ENCODE data around the gene GNG10.
"Not testable (repeated sequence)": the region's sequence is repeated elsewhere in the genome, so short reads cannot be mapped to it uniquely, and the experiment has no call there.

The GNG10 gene

GRCh38 chr9:111661150-111661801 is at the start of gene GNG10:
Gene GNG10 (plus strand): TSS chr9:111661605. CDS start chr9:111661635, 30 bp downstream.
- DNase-seq (ENCODE audit: low read depth): peak; percentile 72

DNA sequence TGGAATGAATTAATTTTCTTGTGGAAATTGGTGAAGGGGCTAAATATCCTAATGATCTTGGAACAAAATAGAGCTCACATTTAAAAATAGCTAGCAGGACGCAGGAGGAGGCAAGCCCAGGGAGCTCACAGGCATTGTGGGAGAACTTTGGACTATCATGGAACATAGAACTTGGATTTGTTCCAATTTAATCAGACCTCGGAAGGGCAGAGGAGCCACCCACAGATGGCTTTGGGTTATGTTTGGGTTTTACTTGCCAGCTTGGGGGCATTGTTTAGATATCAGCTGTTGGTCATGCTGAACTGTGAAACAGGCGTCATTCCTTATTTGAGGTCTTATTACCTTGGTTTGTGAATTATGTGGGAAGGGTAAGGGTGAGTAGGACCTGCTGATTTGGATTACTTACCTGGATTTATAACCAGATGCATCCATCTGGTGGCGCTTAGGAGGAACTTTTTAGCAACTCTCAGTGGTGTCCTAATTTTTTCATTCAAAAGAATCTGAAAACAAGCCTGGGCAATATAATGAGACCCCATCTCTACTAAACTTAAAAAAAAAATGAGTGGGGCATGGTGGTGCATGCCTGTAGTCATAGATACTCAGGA is 47.9 kb upstream of the GNG10 start:
- no peak for DNase-seq (ENCODE audit: low read depth)

GRCh38 chr9:111615928-111616327 is 45.5 kb upstream of the GNG10 start:
- DNase-seq (ENCODE audit: low read depth): no peak

- DNase-seq (ENCODE audit: low read depth): not testable (repeated sequence)
Measured at GRCh38 chr9:111617349-111617748, 44.1 kb upstream of the GNG10 start.

GRCh38 chr9:111621895-111622480 is 39.4 kb upstream of the GNG10 start:
- DNase-seq (ENCODE audit: low read depth): peak; percentile 29

DNA sequence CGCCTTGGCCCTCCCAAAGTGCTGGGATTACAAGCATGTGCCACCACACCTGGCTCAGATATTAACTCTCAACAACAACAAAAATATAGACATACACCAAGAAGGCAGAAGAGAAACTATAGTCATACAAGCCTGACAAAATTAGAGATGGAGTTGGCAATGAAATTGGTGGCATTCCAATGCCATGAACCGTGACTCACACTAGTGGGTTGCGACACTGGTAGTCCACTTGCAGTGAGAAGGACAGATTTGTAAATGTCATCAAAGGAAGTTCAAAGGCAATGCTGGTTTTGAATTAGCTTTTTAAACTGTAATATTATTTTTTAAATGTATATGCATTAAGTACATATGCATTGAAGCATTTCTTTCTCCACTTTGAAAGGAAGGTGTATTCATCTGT is 38.8 kb upstream of the GNG10 start:
- no peak for DNase-seq (ENCODE audit: low read depth)

GRCh38 chr9:111627260-111627963 is 34.0 kb upstream of the GNG10 start:
- no peak for DNase-seq (ENCODE audit: low read depth)

DNA sequence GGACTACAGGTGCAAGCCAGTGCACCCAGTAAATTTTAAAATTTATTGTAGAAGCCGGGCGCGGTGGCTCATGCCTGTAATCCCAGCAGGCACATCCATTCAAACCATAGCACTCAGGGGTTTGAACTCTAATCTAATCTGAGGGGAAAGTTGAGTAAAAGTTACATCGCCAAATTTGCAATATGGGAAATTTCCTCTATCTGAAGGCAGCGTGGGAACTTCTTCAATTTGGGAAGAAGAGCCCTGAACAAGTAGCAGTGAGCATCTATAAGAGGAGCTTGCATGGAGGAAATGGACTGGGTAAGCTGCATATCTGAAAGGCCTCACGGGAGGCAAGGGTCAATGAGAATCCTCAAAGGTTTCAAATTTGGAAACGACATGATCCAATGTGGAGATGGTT is 33.0 kb upstream of the GNG10 start:
- no peak for DNase-seq (ENCODE audit: low read depth)

GRCh38 chr9:111630182-111630963 is 31.0 kb upstream of the GNG10 start:
- no peak for DNase-seq (ENCODE audit: low read depth)

DNA sequence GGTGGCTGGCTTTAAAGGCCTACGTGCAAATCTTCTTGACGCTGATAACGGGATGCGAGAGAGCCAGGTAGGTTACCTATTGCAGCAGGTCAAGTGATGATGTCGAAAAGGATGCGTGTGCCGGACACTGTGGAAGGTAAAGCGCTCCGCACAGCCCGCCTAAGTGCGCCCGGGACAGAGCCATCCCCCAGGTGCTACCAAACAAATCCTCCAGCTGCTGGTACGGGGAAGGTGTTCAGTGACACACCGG is 30.5 kb upstream of the GNG10 start:
- no peak for DNase-seq (ENCODE audit: low read depth)

DNA sequence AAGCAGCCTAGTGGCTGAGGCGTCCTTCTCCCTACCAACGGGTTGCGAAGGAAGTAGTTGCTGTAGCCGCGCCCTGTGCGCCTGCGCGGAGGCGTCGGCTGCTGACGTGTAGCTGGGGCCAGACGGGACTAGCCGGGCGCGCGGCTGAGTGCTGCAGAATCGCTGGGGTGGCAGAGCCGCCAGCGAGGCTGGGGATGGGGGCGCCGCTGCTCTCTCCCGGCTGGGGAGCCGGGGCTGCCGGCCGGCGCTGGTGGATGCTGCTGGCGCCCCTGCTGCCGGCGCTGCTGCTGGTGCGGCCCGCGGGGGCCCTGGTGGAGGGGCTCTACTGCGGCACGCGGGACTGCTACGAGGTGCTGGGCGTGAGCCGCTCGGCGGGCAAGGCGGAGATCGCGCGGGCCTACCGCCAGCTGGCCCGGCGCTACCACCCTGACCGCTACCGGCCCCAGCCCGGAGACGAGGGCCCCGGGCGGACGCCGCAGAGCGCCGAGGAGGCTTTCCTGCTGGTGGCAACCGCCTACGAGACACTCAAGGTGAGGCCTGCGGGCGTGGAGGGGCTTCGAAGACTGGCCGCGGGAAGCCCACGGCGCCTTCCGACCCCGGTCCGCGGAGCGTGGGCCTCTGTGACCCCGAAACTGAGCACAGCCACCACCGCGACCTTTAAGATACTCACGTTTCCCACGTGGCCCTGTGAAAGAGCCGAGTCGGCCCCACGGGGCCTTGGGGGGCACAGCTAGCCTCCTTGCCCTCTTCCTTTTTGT is 30.0 kb upstream of the GNG10 start, which contains the start of gene DNAJC25:
TSS of gene DNAJC25 (plus strand) at position 121 of the 758 bp plus-strand sequence. CDS start at position 195, 74 bp downstream.
- peak; percentile 95 for DNase-seq (ENCODE audit: low read depth)

DNA sequence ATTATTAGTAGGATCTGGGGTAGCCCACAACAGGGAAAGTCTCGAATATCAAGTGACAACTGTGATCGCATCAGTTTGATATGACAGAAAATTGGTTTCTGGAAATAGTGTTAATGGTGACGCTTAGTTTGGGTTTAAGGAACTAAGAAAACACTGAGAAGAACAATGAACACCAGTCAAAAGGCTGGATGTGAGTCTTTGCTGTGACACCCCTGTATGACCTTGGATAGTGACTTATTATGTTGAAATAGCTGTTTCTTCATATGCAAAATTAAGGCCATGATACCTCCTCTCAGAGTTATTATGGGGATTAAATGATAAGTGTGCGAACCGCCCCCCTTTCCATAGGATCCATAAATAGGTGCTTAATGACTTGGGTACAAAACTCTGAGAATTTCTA is 29.3 kb upstream of the GNG10 start:
- no peak for DNase-seq (ENCODE audit: low read depth)

GRCh38 chr9:111632695-111633388 is 28.6 kb upstream of the GNG10 start:
- no peak for DNase-seq (ENCODE audit: low read depth)

DNA sequence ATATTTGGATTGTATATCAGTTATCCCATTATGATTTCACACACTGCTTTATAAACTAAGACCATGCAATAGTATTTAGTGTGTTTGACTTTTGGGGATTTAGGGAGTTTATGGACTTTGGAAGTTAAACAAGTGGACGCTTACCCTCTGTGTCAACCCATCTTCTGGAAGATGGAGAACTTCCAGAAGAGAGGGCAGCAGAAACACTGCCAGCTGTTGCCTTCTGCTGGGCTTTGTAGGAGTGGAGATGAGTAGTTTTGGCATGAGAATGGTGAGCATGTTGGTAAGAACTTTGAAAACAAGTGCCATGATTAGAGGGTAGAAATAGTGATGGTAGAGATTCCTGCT is 28.0 kb upstream of the GNG10 start:
- DNase-seq (ENCODE audit: low read depth): no peak

DNA sequence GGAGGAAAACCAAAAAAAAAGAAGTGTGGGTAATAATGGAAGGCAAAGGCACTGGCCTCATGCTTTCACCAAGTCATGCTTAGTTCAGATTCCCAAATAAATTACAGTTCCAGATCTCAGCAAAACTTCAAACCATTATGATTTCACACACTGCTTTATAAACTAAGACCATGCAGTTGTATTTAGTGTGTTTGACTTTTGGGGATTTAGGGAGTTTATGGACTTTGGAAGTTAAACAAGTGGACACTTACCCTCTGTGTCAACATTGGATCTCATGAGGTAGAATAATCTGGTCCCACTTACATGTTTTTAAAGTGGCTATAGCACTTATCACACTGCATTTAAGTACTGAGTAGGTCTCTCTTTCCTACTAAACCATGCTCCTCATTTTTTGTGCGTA is 26.5 kb upstream of the GNG10 start:
- no peak for DNase-seq (ENCODE audit: low read depth)

- DNase-seq (ENCODE audit: low read depth): no peak
Measured at GRCh38 chr9:111637421-111637950, 23.9 kb upstream of the GNG10 start.

DNA sequence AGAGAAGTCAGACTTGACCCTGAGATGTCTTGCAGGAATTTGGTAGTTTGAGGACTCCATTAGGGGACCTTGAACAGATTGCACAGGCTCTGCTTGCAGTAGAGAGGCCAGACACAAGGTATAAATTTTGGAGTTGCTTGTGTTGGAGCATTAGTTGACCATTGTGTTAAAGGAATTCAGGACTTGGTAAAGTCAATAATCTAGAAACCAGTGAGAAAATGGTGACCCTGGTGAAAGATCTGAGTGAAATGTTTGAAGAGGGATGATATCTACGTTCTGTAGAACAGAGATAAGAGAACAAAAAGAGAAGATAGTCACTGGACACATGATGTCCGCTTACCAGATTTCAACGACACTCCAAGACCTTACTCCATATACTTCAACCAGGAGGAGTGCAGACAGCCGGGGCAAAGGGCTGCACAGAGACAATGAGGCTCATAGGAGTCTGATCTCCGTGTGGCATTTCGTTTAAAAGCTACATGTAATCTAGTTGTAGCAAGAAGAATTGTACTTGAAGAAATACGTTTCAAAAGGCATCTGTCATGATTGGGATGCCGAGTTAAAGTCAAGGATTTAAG is 17.1 kb upstream of the GNG10 start:
- DNase-seq (ENCODE audit: low read depth): no peak

DNA sequence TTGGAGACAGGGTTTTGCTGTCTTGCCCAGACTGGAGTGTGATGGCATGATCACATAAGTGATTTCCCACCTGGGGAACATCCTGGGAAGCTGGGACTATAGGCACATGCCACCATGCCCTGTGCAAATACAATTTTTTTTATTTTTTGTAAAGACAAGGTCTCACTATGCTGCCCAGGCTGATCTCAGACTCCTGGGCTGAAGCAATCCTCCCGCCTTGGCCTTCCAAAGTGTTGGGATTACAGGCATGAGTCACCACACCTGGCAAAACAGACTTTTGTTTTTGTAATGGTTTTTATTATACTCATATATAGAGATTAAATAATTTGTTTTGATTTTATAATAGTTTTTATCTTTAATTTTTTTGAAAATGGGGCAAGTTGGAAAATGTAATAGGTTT is 15.6 kb upstream of the GNG10 start:
- DNase-seq (ENCODE audit: low read depth): no peak

DNA sequence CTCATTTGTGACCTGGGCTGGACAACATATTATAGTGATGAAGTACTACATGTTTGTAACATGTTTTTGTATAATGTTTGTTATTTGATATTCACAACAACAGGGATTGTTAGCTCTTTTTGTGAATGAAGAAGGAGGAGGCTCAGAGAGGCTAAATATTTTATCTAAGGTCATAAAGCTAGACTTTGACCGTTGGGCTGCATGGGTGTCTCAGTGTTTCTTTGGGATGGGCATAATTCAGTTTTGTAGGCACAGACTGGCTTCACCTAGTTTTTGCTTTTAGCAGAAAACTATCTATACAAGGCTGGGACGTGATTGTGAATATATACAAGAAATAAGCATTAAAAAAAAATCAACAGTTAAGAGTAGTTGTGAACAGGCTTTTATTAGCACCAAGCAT is 15.0 kb upstream of the GNG10 start:
- DNase-seq (ENCODE audit: low read depth): no peak

GRCh38 chr9:111648066-111648465 is 13.3 kb upstream of the GNG10 start:
- no peak for DNase-seq (ENCODE audit: low read depth)

- no peak for DNase-seq (ENCODE audit: low read depth)
Measured at GRCh38 chr9:111649016-111649415, 12.4 kb upstream of the GNG10 start.

All from activated T-cell treated with anti-CD3 and anti-CD28 coated beads for 48 hours (primary cell).